ENCODE measurements around the gene ILRUN.
"Not testable (repeated sequence)": the region's sequence is repeated elsewhere in the genome, so short reads cannot be mapped to it uniquely, and the experiment has no call there.

Gene ILRUN

DNA sequence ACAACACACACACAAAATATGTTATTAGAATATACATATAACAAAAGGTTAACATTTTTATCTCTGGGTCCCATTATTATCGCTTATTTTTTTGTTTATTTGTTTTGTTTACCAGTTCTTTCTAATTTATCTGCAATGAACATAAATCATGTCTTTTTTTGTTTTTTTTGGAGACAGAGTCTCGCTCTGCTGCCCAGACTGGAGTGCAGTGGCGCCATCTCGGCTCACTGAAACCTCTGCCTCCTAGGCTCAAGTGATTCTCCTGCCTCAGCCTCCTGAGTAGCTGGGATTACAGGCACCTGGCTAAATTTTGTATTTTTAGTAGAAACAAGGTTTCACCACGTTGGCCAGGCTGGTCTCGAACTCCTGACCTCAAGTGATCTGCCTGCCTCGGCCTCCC lies 16.3 kb downstream of the ILRUN start:
- H3K36me3 ChIP-seq (ENCODE audit: control insufficient read depth, insufficient read depth, low read length); H3K9me3 ChIP-seq (ENCODE audit: control insufficient read depth, low read length); H3K4me1 ChIP-seq (ENCODE audit: control insufficient read depth, insufficient read depth, low read length, poor library complexity, severe bottlenecking); DNase-seq; H3K27ac ChIP-seq (ENCODE audit: insufficient read depth, low read length, poor library complexity, severe bottlenecking); H3K4me3 ChIP-seq (ENCODE audit: insufficient read depth, low read depth, low read length, poor library complexity, severe bottlenecking); H3K27me3 ChIP-seq (replicated peaks; ENCODE audit: control insufficient read depth, insufficient read depth, low read length, poor library complexity, severe bottlenecking): not testable (repeated sequence)

DNA sequence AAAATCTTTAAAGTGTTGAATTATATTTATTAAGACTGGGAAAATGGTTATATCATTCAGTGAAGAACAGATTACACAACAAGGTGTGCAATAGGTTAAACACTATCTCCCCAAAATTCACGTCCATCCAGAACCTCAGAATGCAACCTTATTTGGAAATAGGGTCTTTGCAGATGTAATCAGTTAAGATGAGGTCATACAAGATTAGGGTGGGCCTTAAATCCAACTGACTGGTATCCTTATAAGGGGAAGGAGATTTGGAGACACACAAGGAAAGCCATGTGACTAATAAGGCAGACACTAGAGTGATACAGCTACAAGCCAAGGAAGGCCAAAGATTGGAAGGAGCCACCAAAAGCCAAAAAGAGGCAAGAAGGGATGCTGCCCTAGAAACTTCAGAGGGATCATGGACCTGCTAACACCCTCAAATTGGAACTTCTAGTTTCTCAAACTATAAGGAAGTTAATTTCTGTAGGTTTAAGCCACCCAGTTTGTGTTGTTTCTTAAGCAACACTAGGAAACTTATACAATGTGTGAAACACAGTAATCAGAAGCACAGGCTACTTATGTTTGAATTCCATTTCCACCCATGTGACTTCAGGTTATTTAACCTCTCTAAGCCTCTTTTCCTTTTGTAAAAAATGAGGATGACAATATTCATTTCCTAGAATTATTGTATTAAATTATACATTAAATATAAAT lies 16.9 kb downstream of the ILRUN start:
- H3K36me3 ChIP-seq (ENCODE audit: control insufficient read depth, insufficient read depth, low read length) = no peaks in the 10 kb centered on the region
- no peaks in the 10 kb centered on the region for H3K9me3 ChIP-seq (ENCODE audit: control insufficient read depth, low read length)
- no peak for DNase-seq
- no peak overlapping the region for H3K27ac ChIP-seq (ENCODE audit: insufficient read depth, low read length, poor library complexity, severe bottlenecking)
- H3K27me3 ChIP-seq (replicated peaks; ENCODE audit: control insufficient read depth, insufficient read depth, low read length, poor library complexity, severe bottlenecking) = no peaks in the 10 kb centered on the region
- no peak overlapping the region for H3K4me3 ChIP-seq (ENCODE audit: insufficient read depth, low read depth, low read length, poor library complexity, severe bottlenecking)
- peaks cover 12% of the 10 kb centered on the region for H3K4me1 ChIP-seq (ENCODE audit: control insufficient read depth, insufficient read depth, low read length, poor library complexity, severe bottlenecking)

DNA sequence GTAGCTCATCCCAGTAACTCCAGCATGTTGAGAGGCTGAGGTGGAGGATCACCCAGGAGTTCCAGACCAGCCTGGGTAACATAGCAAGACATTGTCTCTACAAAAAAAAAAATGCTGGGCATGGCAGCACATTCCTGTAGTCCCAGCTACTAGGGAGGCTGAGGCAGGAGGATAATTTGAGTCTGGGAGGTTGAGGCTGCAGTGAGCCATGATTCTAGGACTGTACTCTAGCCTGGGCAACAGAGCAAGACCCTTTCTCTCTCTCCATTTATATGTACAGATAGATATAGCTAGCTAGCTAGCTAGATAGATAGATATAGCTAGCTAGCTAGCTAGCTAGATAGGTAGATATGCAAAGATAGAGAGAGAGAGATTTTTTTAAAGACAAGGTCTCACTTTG lies 20.4 kb downstream of the ILRUN start:
- no peaks in the 10 kb centered on the region for H3K9me3 ChIP-seq (ENCODE audit: control insufficient read depth, low read length)
- H3K27me3 ChIP-seq (replicated peaks; ENCODE audit: control insufficient read depth, insufficient read depth, low read length, poor library complexity, severe bottlenecking) = no peaks in the 10 kb centered on the region
- H3K36me3 ChIP-seq (ENCODE audit: control insufficient read depth, insufficient read depth, low read length) = no peaks in the 10 kb centered on the region
- H3K4me3 ChIP-seq (ENCODE audit: insufficient read depth, low read depth, low read length, poor library complexity, severe bottlenecking) = no peak overlapping the region
- H3K4me1 ChIP-seq (ENCODE audit: control insufficient read depth, insufficient read depth, low read length, poor library complexity, severe bottlenecking) = peaks cover 39% of the 10 kb centered on the region
- no peak for DNase-seq
- no peak overlapping the region for H3K27ac ChIP-seq (ENCODE audit: insufficient read depth, low read length, poor library complexity, severe bottlenecking)

DNA sequence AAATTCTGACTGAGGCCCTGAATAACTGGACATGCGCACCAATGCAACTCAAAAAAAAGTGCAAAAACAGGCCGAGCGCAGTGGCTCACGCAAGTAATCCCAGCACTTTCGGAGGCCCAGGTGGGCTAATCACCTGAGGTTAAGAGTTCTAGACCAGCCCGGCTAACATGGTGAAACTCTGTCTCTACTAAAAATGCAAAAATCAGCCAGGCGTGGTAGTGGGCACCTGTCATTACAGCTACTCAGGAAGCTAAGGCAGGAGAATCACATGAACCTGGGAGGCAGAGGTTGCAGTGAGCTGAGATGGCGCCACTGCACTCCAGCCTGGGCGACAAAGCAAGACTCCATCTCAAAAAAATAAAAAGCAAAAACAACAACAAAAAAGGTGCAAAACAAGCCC lies 21.6 kb downstream of the ILRUN start:
- not testable (repeated sequence) for DNase-seq; H3K27me3 ChIP-seq (replicated peaks; ENCODE audit: control insufficient read depth, insufficient read depth, low read length, poor library complexity, severe bottlenecking); H3K4me3 ChIP-seq (ENCODE audit: insufficient read depth, low read depth, low read length, poor library complexity, severe bottlenecking); H3K36me3 ChIP-seq (ENCODE audit: control insufficient read depth, insufficient read depth, low read length); H3K9me3 ChIP-seq (ENCODE audit: control insufficient read depth, low read length)
- Histone ChIP-seq H3K27ac (ENCODE audit: insufficient read depth, low read length, poor library complexity, severe bottlenecking) (peak overlapping the region; percentile 84), H3K4me1 (ENCODE audit: control insufficient read depth, insufficient read depth, low read length, poor library complexity, severe bottlenecking) (peaks cover 46% of the 10 kb centered on the region)

- Histone ChIP-seq H3K4me3 (ENCODE audit: insufficient read depth, low read depth, low read length, poor library complexity, severe bottlenecking) (no peak overlapping the region), H3K36me3 (ENCODE audit: control insufficient read depth, insufficient read depth, low read length) (no peaks in the 10 kb centered on the region), H3K9me3 (ENCODE audit: control insufficient read depth, low read length) (no peaks in the 10 kb centered on the region), H3K27me3 (replicated peaks; ENCODE audit: control insufficient read depth, insufficient read depth, low read length, poor library complexity, severe bottlenecking) (no peaks in the 10 kb centered on the region), H3K4me1 (ENCODE audit: control insufficient read depth, insufficient read depth, low read length, poor library complexity, severe bottlenecking) (peaks cover 46% of the 10 kb centered on the region), H3K27ac (ENCODE audit: insufficient read depth, low read length, poor library complexity, severe bottlenecking) (peak overlapping the region; percentile 84)
- no peak for DNase-seq
Observed at GRCh38 chr6:34674268-34674639, 22.3 kb downstream of the ILRUN start.

- peaks cover 46% of the 10 kb centered on the region for H3K4me1 ChIP-seq (ENCODE audit: control insufficient read depth, insufficient read depth, low read length, poor library complexity, severe bottlenecking)
Observed at GRCh38 chr6:34673064-34673463, 23.5 kb downstream of the ILRUN start.

DNA sequence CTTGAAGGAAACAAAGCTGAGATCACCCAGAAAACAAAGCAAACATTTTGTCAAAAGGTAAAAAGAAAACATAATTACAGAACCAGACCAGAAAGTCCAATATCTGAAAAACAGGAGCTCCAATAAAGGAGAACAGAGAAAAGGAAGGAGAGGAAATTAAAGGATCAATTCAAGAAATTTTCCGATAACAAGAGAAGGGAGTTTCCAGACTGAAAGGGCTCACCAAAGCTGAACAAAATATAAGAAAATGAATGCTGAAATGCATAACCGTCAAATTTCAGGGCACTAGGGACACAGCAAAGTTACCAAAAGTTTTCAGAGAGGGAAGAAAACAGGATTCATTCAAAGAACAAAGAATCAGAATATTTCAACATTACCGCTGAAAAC lies 23.9 kb downstream of the ILRUN start:
- peak overlapping the region; percentile 84 for H3K27ac ChIP-seq (ENCODE audit: insufficient read depth, low read length, poor library complexity, severe bottlenecking)
- H3K4me3 ChIP-seq (ENCODE audit: insufficient read depth, low read depth, low read length, poor library complexity, severe bottlenecking) = peak overlapping the region; percentile 3
- H3K9me3 ChIP-seq (ENCODE audit: control insufficient read depth, low read length) = no peaks in the 10 kb centered on the region
- H3K4me1 ChIP-seq (ENCODE audit: control insufficient read depth, insufficient read depth, low read length, poor library complexity, severe bottlenecking) = peaks cover 46% of the 10 kb centered on the region
- H3K36me3 ChIP-seq (ENCODE audit: control insufficient read depth, insufficient read depth, low read length) = no peaks in the 10 kb centered on the region
- DNase-seq = no peak
- no peaks in the 10 kb centered on the region for H3K27me3 ChIP-seq (replicated peaks; ENCODE audit: control insufficient read depth, insufficient read depth, low read length, poor library complexity, severe bottlenecking)

More at GRCh38 chr6:34673064-34673463, 23.5 kb downstream of the ILRUN start:
- Histone ChIP-seq H3K9me3 (ENCODE audit: control insufficient read depth, low read length) (no peaks in the 10 kb centered on the region), H3K27me3 (replicated peaks; ENCODE audit: control insufficient read depth, insufficient read depth, low read length, poor library complexity, severe bottlenecking) (no peaks in the 10 kb centered on the region), H3K36me3 (ENCODE audit: control insufficient read depth, insufficient read depth, low read length) (no peaks in the 10 kb centered on the region), H3K4me3 (ENCODE audit: insufficient read depth, low read depth, low read length, poor library complexity, severe bottlenecking) (peak overlapping the region; percentile 3), H3K27ac (ENCODE audit: insufficient read depth, low read length, poor library complexity, severe bottlenecking) (peak overlapping the region; percentile 84)
- DNase-seq = no peak

GRCh38 chr6:34671801-34672656 lies 24.5 kb downstream of the ILRUN start:
- Histone ChIP-seq H3K4me1 (ENCODE audit: control insufficient read depth, insufficient read depth, low read length, poor library complexity, severe bottlenecking) (peaks cover 46% of the 10 kb centered on the region), H3K9me3 (ENCODE audit: control insufficient read depth, low read length) (no peaks in the 10 kb centered on the region), H3K36me3 (ENCODE audit: control insufficient read depth, insufficient read depth, low read length) (no peaks in the 10 kb centered on the region), H3K27ac (ENCODE audit: insufficient read depth, low read length, poor library complexity, severe bottlenecking) (peak overlapping the region; percentile 84), H3K4me3 (ENCODE audit: insufficient read depth, low read depth, low read length, poor library complexity, severe bottlenecking) (peak overlapping the region; percentile 24), H3K27me3 (replicated peaks; ENCODE audit: control insufficient read depth, insufficient read depth, low read length, poor library complexity, severe bottlenecking) (no peaks in the 10 kb centered on the region)
- peak; percentile 60 to 71 (median 68) for DNase-seq

- Histone ChIP-seq H3K27ac (ENCODE audit: insufficient read depth, low read length, poor library complexity, severe bottlenecking) (peak overlapping the region; percentile 84), H3K36me3 (ENCODE audit: control insufficient read depth, insufficient read depth, low read length) (no peaks in the 10 kb centered on the region), H3K27me3 (replicated peaks; ENCODE audit: control insufficient read depth, insufficient read depth, low read length, poor library complexity, severe bottlenecking) (no peaks in the 10 kb centered on the region), H3K9me3 (ENCODE audit: control insufficient read depth, low read length) (no peaks in the 10 kb centered on the region), H3K4me1 (ENCODE audit: control insufficient read depth, insufficient read depth, low read length, poor library complexity, severe bottlenecking) (peaks cover 46% of the 10 kb centered on the region), H3K4me3 (ENCODE audit: insufficient read depth, low read depth, low read length, poor library complexity, severe bottlenecking) (no peak overlapping the region)
- DNase-seq = no peak
Observed at GRCh38 chr6:34671367-34671766, 25.2 kb downstream of the ILRUN start.

DNA sequence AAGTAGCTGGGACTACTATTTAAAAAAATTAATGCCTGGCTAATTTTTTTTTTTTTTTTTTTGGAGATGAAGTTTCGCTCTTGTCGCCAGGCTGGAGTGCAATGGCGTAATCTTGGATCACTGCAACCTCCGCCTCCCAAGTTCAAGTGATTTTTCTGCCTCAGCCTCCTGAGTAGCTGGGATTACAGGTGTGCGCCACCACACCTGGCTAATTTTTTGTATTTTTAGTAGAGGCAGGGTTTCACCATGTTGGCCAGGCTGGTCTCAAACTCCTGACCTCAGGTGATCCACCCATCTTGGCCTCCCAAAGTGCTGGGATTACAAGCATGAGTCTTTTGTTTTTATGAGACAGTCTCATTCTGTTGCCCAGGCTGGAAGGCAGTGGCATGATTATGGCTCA lies 27.8 kb downstream of the ILRUN start:
- H3K9me3 ChIP-seq (ENCODE audit: control insufficient read depth, low read length); DNase-seq; H3K4me3 ChIP-seq (ENCODE audit: insufficient read depth, low read depth, low read length, poor library complexity, severe bottlenecking); H3K36me3 ChIP-seq (ENCODE audit: control insufficient read depth, insufficient read depth, low read length); H3K27ac ChIP-seq (ENCODE audit: insufficient read depth, low read length, poor library complexity, severe bottlenecking); H3K27me3 ChIP-seq (replicated peaks; ENCODE audit: control insufficient read depth, insufficient read depth, low read length, poor library complexity, severe bottlenecking): not testable (repeated sequence)
- H3K4me1 ChIP-seq (ENCODE audit: control insufficient read depth, insufficient read depth, low read length, poor library complexity, severe bottlenecking) = peaks cover 36% of the 10 kb centered on the region
